ENCODE data around the gene SHLD1.
A peak's percentile ranks its signal among the peaks of the same experiment; 100 is the strongest.

SHLD1 gene

GRCh38 chr20:5806457-5807263 is 56.5 kb downstream of the SHLD1 start:
- no peak overlapping the region for H3K4me3 ChIP-seq (ENCODE audit: severe bottlenecking)
- no peaks in the 10 kb centered on the region for H3K27me3 ChIP-seq (ENCODE audit: insufficient read depth, poor library complexity, severe bottlenecking)
- H3K9me3 ChIP-seq (ENCODE audit: severe bottlenecking), result no peaks in the 10 kb centered on the region
- TF ChIP-seq, protein P1, sequence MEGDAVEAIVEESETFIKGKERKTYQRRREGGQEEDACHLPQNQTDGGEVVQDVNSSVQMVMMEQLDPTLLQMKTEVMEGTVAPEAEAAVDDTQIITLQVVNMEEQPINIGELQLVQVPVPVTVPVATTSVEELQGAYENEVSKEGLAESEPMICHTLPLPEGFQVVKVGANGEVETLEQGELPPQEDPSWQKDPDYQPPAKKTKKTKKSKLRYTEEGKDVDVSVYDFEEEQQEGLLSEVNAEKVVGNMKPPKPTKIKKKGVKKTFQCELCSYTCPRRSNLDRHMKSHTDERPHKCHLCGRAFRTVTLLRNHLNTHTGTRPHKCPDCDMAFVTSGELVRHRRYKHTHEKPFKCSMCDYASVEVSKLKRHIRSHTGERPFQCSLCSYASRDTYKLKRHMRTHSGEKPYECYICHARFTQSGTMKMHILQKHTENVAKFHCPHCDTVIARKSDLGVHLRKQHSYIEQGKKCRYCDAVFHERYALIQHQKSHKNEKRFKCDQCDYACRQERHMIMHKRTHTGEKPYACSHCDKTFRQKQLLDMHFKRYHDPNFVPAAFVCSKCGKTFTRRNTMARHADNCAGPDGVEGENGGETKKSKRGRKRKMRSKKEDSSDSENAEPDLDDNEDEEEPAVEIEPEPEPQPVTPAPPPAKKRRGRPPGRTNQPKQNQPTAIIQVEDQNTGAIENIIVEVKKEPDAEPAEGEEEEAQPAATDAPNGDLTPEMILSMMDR (IDR thresholded peaks at IDR 0.05; ENCODE audit: poor library complexity, severe bottlenecking), result peak; percentile 20
- H3K27ac ChIP-seq (ENCODE audit: poor library complexity, severe bottlenecking), result no peak overlapping the region
- H3K36me3 ChIP-seq (ENCODE audit: low read depth), result no peaks in the 10 kb centered on the region; the same call in 1 of the 2 replicates
- DNase-seq (ENCODE audit: low spot score) (no peak), ATAC-seq (ENCODE audit: low read depth) (no peak)
- peaks cover 6% of the 10 kb centered on the region for H3K4me1 ChIP-seq (ENCODE audit: insufficient read depth, poor library complexity, severe bottlenecking)

GRCh38 chr20:5807431-5807830 is 57.2 kb downstream of the SHLD1 start:
- ATAC-seq (ENCODE audit: low read depth), result no peak
- Histone ChIP-seq H3K27me3 (ENCODE audit: insufficient read depth, poor library complexity, severe bottlenecking) (no peaks in the 10 kb centered on the region), H3K36me3 (ENCODE audit: low read depth) (no peaks in the 10 kb centered on the region), H3K4me3 (ENCODE audit: severe bottlenecking) (no peak overlapping the region), H3K4me1 (ENCODE audit: insufficient read depth, poor library complexity, severe bottlenecking) (peaks cover 6% of the 10 kb centered on the region), H3K27ac (ENCODE audit: poor library complexity, severe bottlenecking) (no peak overlapping the region), H3K9me3 (ENCODE audit: severe bottlenecking) (no peaks in the 10 kb centered on the region)
- TF ChIP-seq, protein P1 (IDR thresholded peaks at IDR 0.05; ENCODE audit: poor library complexity, severe bottlenecking), result no peak
- DNase-seq (ENCODE audit: low spot score), result no peak

GRCh38 chr20:5808901-5809300 is 58.7 kb downstream of the SHLD1 start:
- TF ChIP-seq, protein P1 (IDR thresholded peaks at IDR 0.05; ENCODE audit: poor library complexity, severe bottlenecking), result no peak
- DNase-seq (ENCODE audit: low spot score), result no peak
- H3K27ac ChIP-seq (ENCODE audit: poor library complexity, severe bottlenecking), result no peak overlapping the region
- ATAC-seq (ENCODE audit: low read depth), result no peak
- H3K9me3 ChIP-seq (ENCODE audit: severe bottlenecking), result no peaks in the 10 kb centered on the region
- H3K4me3 ChIP-seq (ENCODE audit: severe bottlenecking), result no peak overlapping the region
- H3K36me3 ChIP-seq (ENCODE audit: low read depth), result no peaks in the 10 kb centered on the region
- H3K4me1 ChIP-seq (ENCODE audit: insufficient read depth, poor library complexity, severe bottlenecking), result peaks cover 6% of the 10 kb centered on the region
- no peaks in the 10 kb centered on the region for H3K27me3 ChIP-seq (ENCODE audit: insufficient read depth, poor library complexity, severe bottlenecking)

GRCh38 chr20:5809495-5809894 is 59.3 kb downstream of the SHLD1 start:
- no peaks in the 10 kb centered on the region for H3K9me3 ChIP-seq (ENCODE audit: severe bottlenecking)
- H3K27ac ChIP-seq (ENCODE audit: poor library complexity, severe bottlenecking), result no peak overlapping the region
- TF ChIP-seq, protein P1 (IDR thresholded peaks at IDR 0.05; ENCODE audit: poor library complexity, severe bottlenecking), result no peak
- no peaks in the 10 kb centered on the region for H3K36me3 ChIP-seq (ENCODE audit: low read depth)
- H3K4me3 ChIP-seq (ENCODE audit: severe bottlenecking), result no peak overlapping the region
- peaks cover 4% of the 10 kb centered on the region for H3K4me1 ChIP-seq (ENCODE audit: insufficient read depth, poor library complexity, severe bottlenecking)
- ATAC-seq (ENCODE audit: low read depth) (no peak), DNase-seq (ENCODE audit: low spot score) (no peak)
- H3K27me3 ChIP-seq (ENCODE audit: insufficient read depth, poor library complexity, severe bottlenecking), result no peaks in the 10 kb centered on the region

GRCh38 chr20:5810800-5811422 is 60.7 kb downstream of the SHLD1 start:
- TF ChIP-seq, protein P1 (IDR thresholded peaks at IDR 0.05; ENCODE audit: poor library complexity, severe bottlenecking), result no peak
- Histone ChIP-seq H3K4me3 (ENCODE audit: severe bottlenecking) (no peak overlapping the region), H3K9me3 (ENCODE audit: severe bottlenecking) (no peaks in the 10 kb centered on the region), H3K27ac (ENCODE audit: poor library complexity, severe bottlenecking) (no peak overlapping the region), H3K27me3 (ENCODE audit: insufficient read depth, poor library complexity, severe bottlenecking) (no peaks in the 10 kb centered on the region), H3K36me3 (ENCODE audit: low read depth) (no peaks in the 10 kb centered on the region), H3K4me1 (ENCODE audit: insufficient read depth, poor library complexity, severe bottlenecking) (no peaks in the 10 kb centered on the region)
- no peak for DNase-seq (ENCODE audit: low spot score)
- ATAC-seq (ENCODE audit: low read depth), result no peak
